A549 (cell line): ENCODE data around the gene SCT. TPM values are rescaled to one million over a fixed set of nuclear protein-coding genes. Genes with fewer than 3 reads are reported as not detected.

Source experiments
- ATAC-seq, 2 experiments: fragments of 200-7000 bp in 1 of 2; fragments of >200 bp in 1 of 2; cut with Nextera tagmentation in 1 of 2; cut with Tn5 transposase in 1 of 2; 3 replicates each; pipeline versions ENCODE4 v1.8.0 to v1.9.1; 2018 to 2020; ENCODE audit warnings: mild to moderate bottlenecking in 1 of 2, moderate library complexity in 1 of 2
- CTCF ChIA-PET: fragments of 300-600 bp; sonication (Branson Sonifier 250); formaldehyde crosslinking; extraction: SDS; loops from one replicate; lab custom pipeline; 2021; ENCODE audit warnings: antibody characterized with exemption, inconsistent platforms; lab: Yijun Ruan, JAX
- POLR2A ChIA-PET: fragments of 350-600 bp; formaldehyde crosslinking; extraction: SDS; loops from one replicate; lab custom pipeline; 2021; ENCODE audit warnings: antibody characterized with exemption, inconsistent platforms; lab: Yijun Ruan, JAX
- DNase-seq, 2 experiments: peaks; one replicate each; pipeline versions ENCODE4 v3.0.0 to v3.0.0-alpha.2; 2011 to 2016; ENCODE audit warnings: low read depth in 1 of 2, low spot score in 1 of 2
- FAIRE-seq: peaks from 2 replicates; lab custom pipeline; 2011; peaks lifted over from hg19 to GRCh38; lab: Jason Lieb, UNC
- H3K27ac ChIP-seq, 2 experiments: fragments of >200 bp; sonication (Bioruptor Twin); formaldehyde crosslinking; 3 replicates each; pipeline ENCODE4 v1.5.1; 2016 to 2017
- H3K4me1 ChIP-seq: fragments of >200 bp; sonication (Bioruptor Twin); formaldehyde crosslinking; 3 replicates; pipeline ENCODE4 v1.6.1; 2016
- H3K4me2 ChIP-seq: fragments of >200 bp; sonication (Bioruptor Twin); formaldehyde crosslinking; 3 replicates; pipeline ENCODE4 v1.6.1; 2016
- H3K4me3 ChIP-seq: fragments of >200 bp; sonication (Bioruptor Twin); formaldehyde crosslinking; 3 replicates; pipeline ENCODE4 v1.5.1; 2016
- H3K9me3 ChIP-seq: fragments of >200 bp; sonication (Bioruptor Twin); formaldehyde crosslinking; 3 replicates; pipeline ENCODE4 v1.6.1; 2016
- ATOH8 ChIP-seq: fragments of 250-450 bp; sonication (Bioruptor Pico); IDR thresholded peaks from 2 replicates; pipeline ENCODE4 v1.5.0; 2020; ENCODE audit warnings: low read depth, mild to moderate bottlenecking, moderate library complexity
- CBX2 ChIP-seq: fragments of 200-600 bp; sonication (generic); IDR thresholded peaks from 2 replicates; pipeline ENCODE4 v1.6.1; 2016; ENCODE audit warnings: low read depth, mild to moderate bottlenecking, borderline replicate concordance
- CEBPB ChIP-seq, 2 experiments: fragments of >200 bp in 1 of 2; sonication (Bioruptor Twin) in 1 of 2; formaldehyde crosslinking in 1 of 2; IDR thresholded peaks; 2 replicates each; pipeline ENCODE4 v1.6.1; 2012 to 2016
- CHD2 ChIP-seq: fragments of 150-350 bp; IDR thresholded peaks from 2 replicates; pipeline ENCODE4 v1.6.1; 2014; ENCODE audit warnings: low read length; ENCODE audit not compliant: partially characterized antibody
- CHD4 ChIP-seq: fragments of 200-600 bp; sonication (generic); IDR thresholded peaks from 2 replicates; pipeline ENCODE4 v1.6.1; 2016; ENCODE audit warnings: antibody characterized with exemption, mild to moderate bottlenecking, borderline replicate concordance
- CTCF ChIP-seq: fragments of >200 bp; sonication (Bioruptor Twin); formaldehyde crosslinking; IDR thresholded peaks from 3 replicates; pipeline ENCODE4 v1.5.1; 2016
- EHF ChIP-seq: fragments of 250-450 bp; sonication (Bioruptor Pico); IDR thresholded peaks from 2 replicates; pipeline ENCODE4 v1.5.0; 2020; ENCODE audit warnings: mild to moderate bottlenecking
- HES2 ChIP-seq: fragments of >200 bp; sonication (Bioruptor Twin); formaldehyde crosslinking; IDR thresholded peaks from 2 replicates; pipeline ENCODE4 v1.6.1; 2016
- HMGXB4 ChIP-seq: fragments of 250-450 bp; sonication (Bioruptor Pico); IDR thresholded peaks from 2 replicates; pipeline ENCODE4 v1.5.0; 2021; ENCODE audit warnings: mild to moderate bottlenecking, moderate library complexity, borderline replicate concordance
- HOXA7 ChIP-seq: fragments of 250-450 bp; sonication (Bioruptor Pico); IDR thresholded peaks from 2 replicates; pipeline ENCODE4 v1.5.0; 2020; ENCODE audit warnings: mild to moderate bottlenecking, moderate library complexity
- HOXB13 ChIP-seq: fragments of 250-450 bp; sonication (Bioruptor Pico); IDR thresholded peaks from 2 replicates; pipeline ENCODE4 v1.5.0; 2020; ENCODE audit warnings: low read depth, mild to moderate bottlenecking, moderate library complexity
- HOXB5 ChIP-seq: fragments of 250-450 bp; sonication (Bioruptor Pico); IDR thresholded peaks from 2 replicates; pipeline ENCODE4 v1.5.0; 2020; ENCODE audit warnings: mild to moderate bottlenecking, moderate library complexity
- JUNB ChIP-seq: fragments of >200 bp; sonication (Bioruptor Twin); formaldehyde crosslinking; IDR thresholded peaks from 2 replicates; pipeline ENCODE4 v1.6.1; 2016
- KDM1A ChIP-seq: fragments of 200-600 bp; sonication (generic); IDR thresholded peaks from 2 replicates; pipeline ENCODE4 v1.6.1; 2016; ENCODE audit warnings: low read depth, mild to moderate bottlenecking
- MAFK ChIP-seq: fragments of 450-650 bp; IDR thresholded peaks from 2 replicates; pipeline ENCODE4 v1.6.1; 2014; ENCODE audit not compliant: partially characterized antibody
- MAZ ChIP-seq: fragments of 150-350 bp; IDR thresholded peaks from 2 replicates; pipeline ENCODE4 v1.6.1; 2014; ENCODE audit warnings: antibody characterized with exemption, low read depth, low read length, borderline replicate concordance
- MYC ChIP-seq: IDR thresholded peaks from 2 replicates; pipeline ENCODE4 v1.6.1; 2012; ENCODE audit warnings: mild to moderate bottlenecking, inconsistent platforms, low read length, improper control_type of control experiment, borderline replicate concordance
- NPAS2 ChIP-seq: fragments of 250-450 bp; sonication (Bioruptor Pico); IDR thresholded peaks from 2 replicates; pipeline ENCODE4 v1.8.0; 2022; ENCODE audit warnings: mild to moderate bottlenecking, moderate library complexity, borderline replicate concordance
- NR3C1 ChIP-seq: fragments of >200 bp; sonication (Bioruptor Twin); formaldehyde crosslinking; IDR thresholded peaks from 3 replicates; pipeline ENCODE4 v1.6.1; 2017
- PBX3 ChIP-seq: IDR thresholded peaks from 2 replicates; pipeline ENCODE4 v1.6.1; 2012
- RFX5 ChIP-seq: fragments of 450-650 bp; IDR thresholded peaks from 2 replicates; pipeline ENCODE4 v1.7.1; 2014; ENCODE audit warnings: antibody characterized with exemption, mild to moderate bottlenecking, moderate library complexity
- SMC3 ChIP-seq: fragments of >200 bp; sonication (Bioruptor Twin); formaldehyde crosslinking; IDR thresholded peaks from 3 replicates; pipeline ENCODE4 v1.6.1; 2018; ENCODE audit warnings: inconsistent platforms
- TFCP2L1 ChIP-seq: fragments of 250-450 bp; sonication (Bioruptor Pico); IDR thresholded peaks from 2 replicates; pipeline ENCODE4 v1.5.0; 2021; ENCODE audit warnings: mild to moderate bottlenecking
- ZC3H11A ChIP-seq: fragments of 450-650 bp; IDR thresholded peaks from 2 replicates; pipeline ENCODE4 v1.6.1; 2014; ENCODE audit warnings: antibody characterized with exemption, mild to moderate bottlenecking
- ZNF302 ChIP-seq: fragments of 250-450 bp; sonication (Bioruptor Pico); IDR thresholded peaks from 2 replicates; pipeline ENCODE4 v1.9.0; 2021; ENCODE audit warnings: inconsistent platforms, mild to moderate bottlenecking, moderate library complexity
- ZSCAN20 ChIP-seq: fragments of 250-450 bp; sonication (Bioruptor Pico); IDR thresholded peaks from 2 replicates; pipeline ENCODE4 v1.8.0; 2022; ENCODE audit warnings: mild to moderate bottlenecking, moderate library complexity
- WGBS: methylation state at CpG from one replicate; pipeline ENCODE4 v1.1.6; 2017; ENCODE audit errors: missing lambda C conversion rate; 5-methylcytosine and 5-hydroxymethylcytosine counted together
- polyA plus RNA-seq, 4 experiments: library from polyadenylated mRNA; depleted of rRNA in 3 of 4; stranded (reverse); fragments of >200 nt; fragmentation: RNase III in 1 of 4; extraction: RNeasy Plus Mini Kit Qiagen cat#74134 plus additional on column Dnase treatment in 1 of 4; gene quantifications; 2 replicates in 3 of 4; 3 replicates in 1 of 4; pipeline ENCODE4 v1.2.3, GENCODE V29; 2011 to 2017

Gene SCT
- polyA plus RNA-seq, 2 of the 4 experiments (the other 2 are of a cell fraction): not detected

- no peak for TF ChIP-seq CTCF
- no peak for TF ChIP-seq CHD2
- no peak for TF ChIP-seq HMGXB4
- TF ChIP-seq KDM1A: no peak
Measured at GRCh38 chr11:629237-629583, 2.2 kb upstream of the SCT start (continued).

- ChIA-PET CTCF (interaction anchor here (0.5 to 0.7 kb wide), 3 partner anchors 28 to 69 kb away, joined by 3 to 5 read pairs (median 3); no protein-coding TSS in a partner anchor), POLR2A (no interaction called here)
- Histone ChIP-seq H3K9me3 (no peaks in the 10 kb centered on the region), H3K4me1 (peaks cover 26% of the 10 kb centered on the region), H3K4me2 (no peak overlapping the region), H3K4me3 (no peak overlapping the region), H3K27ac (peak overlapping the region in 1 of 2 experiments; percentile 60; a peak in 4 of 6 replicates)
- WGBS: 97% methylated on average over 30 of the region's 31 CpGs
- DNase-seq (no peak), FAIRE-seq (no peak), ATAC-seq (no peak)
- no peak for TF ChIP-seq MAZ
- TF ChIP-seq ZSCAN20 (CRISPR knock-in tag): no peak
- TF ChIP-seq EHF: no peak
- TF ChIP-seq JUNB: no peak
- TF ChIP-seq ZC3H11A: no peak
- no peak for TF ChIP-seq MYC
- TF ChIP-seq TFCP2L1 (CRISPR knock-in tag): no peak
Measured at GRCh38 chr11:628056-628455, 1.1 kb upstream of the SCT start.

- WGBS: 94% methylated on average over 12 of the region's 28 CpGs
Measured at GRCh38 chr11:627308-627576, 261 bp upstream of the SCT start.

More at GRCh38 chr11:627308-627576, 261 bp upstream of the SCT start:
- H3K4me2 ChIP-seq: no peak overlapping the region
- TF ChIP-seq SMC3 (no peak), CHD4 (no peak), ZNF302 (CRISPR knock-in tag) (no peak), MAZ (no peak), CHD2 (no peak), HOXA7 (CRISPR knock-in tag) (no peak), MAFK (no peak), CEBPB (IDR thresholded peaks at IDR 0.05) (no peak), KDM1A (no peak), HOXB13 (CRISPR knock-in tag) (no peak), ATOH8 (CRISPR knock-in tag) (no peak), NPAS2 (CRISPR knock-in tag) (no peak), NR3C1 (no peak), PBX3 (no peak), HOXB5 (no peak), RFX5 (no peak), HES2 (no peak), CBX2 (no peak), EHF (no peak)
- POLR2A ChIA-PET: no interaction called here
- peaks cover 26% of the 10 kb centered on the region for H3K4me1 ChIP-seq
- no peak overlapping the region for H3K4me3 ChIP-seq
- no peak for ATAC-seq
- no peak for FAIRE-seq
- H3K9me3 ChIP-seq: no peaks in the 10 kb centered on the region
- no peak overlapping the region for H3K27ac ChIP-seq
- DNase-seq: no peak
- CTCF ChIA-PET: no interaction called here
